LHCN-M2 (cell line): ENCODE results near the gene KCND3. TPM values are rescaled to one million over a fixed set of nuclear protein-coding genes. Genes with fewer than 3 reads are reported as not detected.

Source experiments
- DNase-seq: peaks from one replicate; pipeline ENCODE4 v3.0.0-alpha.2; 2012; ENCODE audit warnings: low read depth
- total RNA-seq: library from RNA; depleted of rRNA; stranded (reverse); fragments of >200 nt; gene quantifications from 2 replicates; pipeline ENCODE4 v1.2.3, GENCODE V29; 2014

KCND3 gene
- total RNA-seq, 1 experiment from 2014 or later, result not detected

- no peak for DNase-seq
Observed at GRCh38 chr1:111959436-111959835, 30.0 kb downstream of the KCND3 start.

GRCh38 chr1:111958851-111959250 lies 30.6 kb downstream of the KCND3 start:
- DNase-seq, result no peak

GRCh38 chr1:111958075-111958474 lies 31.4 kb downstream of the KCND3 start:
- DNase-seq, result no peak

- no peak for DNase-seq
Observed at GRCh38 chr1:111956155-111956771, 33.2 kb downstream of the KCND3 start.

GRCh38 chr1:111955755-111956154 lies 33.7 kb downstream of the KCND3 start:
- no peak for DNase-seq

- DNase-seq, result no peak
Observed at GRCh38 chr1:111953797-111954196, 35.7 kb downstream of the KCND3 start.

GRCh38 chr1:111952125-111952657 lies 37.3 kb downstream of the KCND3 start:
- DNase-seq, result no peak

- no peak for DNase-seq
Observed at GRCh38 chr1:111948209-111949171, 41.0 kb downstream of the KCND3 start.

GRCh38 chr1:111943846-111944749 lies 45.4 kb downstream of the KCND3 start:
- DNase-seq, result no peak

GRCh38 chr1:111943066-111943465 lies 46.4 kb downstream of the KCND3 start:
- no peak for DNase-seq

- DNase-seq, result no peak
Observed at GRCh38 chr1:111938536-111938935, 50.9 kb downstream of the KCND3 start.

GRCh38 chr1:111938123-111938522 lies 51.3 kb downstream of the KCND3 start:
- DNase-seq, result no peak

- DNase-seq, result no peak
Observed at GRCh38 chr1:111937147-111937725, 52.2 kb downstream of the KCND3 start.

- DNase-seq, result no peak
Observed at GRCh38 chr1:111934106-111934852, 55.2 kb downstream of the KCND3 start.

GRCh38 chr1:111930356-111930755 lies 59.1 kb downstream of the KCND3 start:
- no peak for DNase-seq

- DNase-seq, result no peak
Observed at GRCh38 chr1:111928531-111928930, 60.9 kb downstream of the KCND3 start.

GRCh38 chr1:111927652-111928051 lies 61.8 kb downstream of the KCND3 start:
- DNase-seq, result no peak

- no peak for DNase-seq
Observed at GRCh38 chr1:111924786-111925185, 64.7 kb downstream of the KCND3 start.

GRCh38 chr1:111923766-111924165 lies 65.7 kb downstream of the KCND3 start:
- DNase-seq, result no peak

- no peak for DNase-seq
Observed at GRCh38 chr1:111921948-111922347, 67.5 kb downstream of the KCND3 start.
